IPS-18c (cell line): ENCODE results near the gene TAF5L.
"Not testable (repeated sequence)": the region's sequence is repeated elsewhere in the genome, so short reads cannot be mapped to it uniquely, and the experiment has no call there.

Source experiments
- H3K4me3 ChIP-seq: 2 replicates; pipeline ENCODE4 v1.7.0; 2013; ENCODE audit warnings: low read depth, mild to moderate bottlenecking, low read length, moderate library complexity; ENCODE audit not compliant: insufficient read depth
- H3K9me3 ChIP-seq: one replicate; pipeline ENCODE4 v1.6.1; 2013; ENCODE audit warnings: mild to moderate bottlenecking, low read length, moderate library complexity; ENCODE audit not compliant: control insufficient read depth, insufficient read depth

Gene TAF5L

GRCh38 chr1:229645324-229645993 lies 19.5 kb upstream of the TAF5L start:
- no peaks in the 10 kb centered on the region for H3K9me3 ChIP-seq
- H3K4me3 ChIP-seq, result no peak overlapping the region

GRCh38 chr1:229643996-229644745 lies 18.2 kb upstream of the TAF5L start:
- H3K4me3 ChIP-seq, result no peak overlapping the region
- no peaks in the 10 kb centered on the region for H3K9me3 ChIP-seq

DNA sequence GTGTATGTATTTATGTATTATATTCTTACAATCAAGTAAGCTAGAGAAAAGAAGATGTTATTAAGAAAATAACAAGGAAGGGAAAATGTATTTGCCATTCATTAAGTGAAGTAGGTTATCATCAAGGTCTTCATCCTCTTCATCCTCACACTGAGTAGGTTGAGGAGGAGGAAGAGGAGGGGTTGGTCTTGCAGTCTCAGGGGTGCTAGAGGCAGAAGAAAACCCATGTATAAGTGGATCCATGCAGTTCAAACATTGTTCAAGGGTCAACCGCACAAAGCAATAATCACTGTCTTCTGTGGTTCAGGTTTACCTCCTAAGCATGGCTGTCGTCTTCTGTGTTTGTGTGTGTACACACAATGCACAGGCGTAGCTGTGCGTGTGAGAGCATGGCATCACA lies 17.0 kb upstream of the TAF5L start:
- Histone ChIP-seq H3K9me3 (no peaks in the 10 kb centered on the region), H3K4me3 (no peak overlapping the region)

DNA sequence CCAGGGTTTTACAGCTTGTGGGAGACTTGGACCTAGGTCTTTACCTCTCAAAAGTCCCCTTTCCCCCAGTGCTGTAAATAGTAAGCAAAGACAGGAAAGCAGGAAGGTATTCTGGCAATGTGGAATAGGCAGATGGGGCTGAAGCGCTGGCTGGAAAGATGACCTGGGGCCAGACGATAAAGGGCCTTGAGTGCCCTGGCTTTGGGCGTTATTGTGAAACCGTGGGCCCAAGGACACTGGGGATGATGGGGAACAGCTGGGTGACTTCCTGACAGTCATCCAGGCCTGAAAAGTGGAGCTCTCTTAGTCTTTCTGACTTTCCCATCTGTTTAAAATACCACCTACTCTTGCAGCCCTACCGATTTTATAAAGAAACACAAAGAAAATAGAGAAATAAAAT lies 16.5 kb upstream of the TAF5L start:
- H3K4me3 ChIP-seq, result no peak overlapping the region

DNA sequence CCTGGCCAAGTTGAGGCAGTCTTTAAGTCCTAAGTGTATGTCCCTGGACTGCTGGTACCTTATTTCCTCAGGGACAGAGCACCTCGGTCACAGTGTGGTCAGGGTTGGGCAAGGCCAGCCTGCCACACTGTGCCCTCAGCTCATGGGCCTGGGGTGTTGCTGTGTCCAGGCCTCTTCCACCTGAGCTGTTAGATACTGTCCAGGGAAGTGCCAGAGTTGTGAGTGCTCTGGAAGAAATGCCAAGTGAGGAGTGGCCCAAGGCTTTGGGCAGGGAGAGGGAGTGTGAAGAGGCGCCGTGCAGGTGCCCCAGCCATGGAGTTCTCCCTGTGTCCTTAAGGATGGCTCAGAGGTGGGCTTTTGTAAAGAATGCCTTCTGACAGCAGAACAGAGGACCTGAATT lies 15.4 kb upstream of the TAF5L start:
- no peak overlapping the region for H3K4me3 ChIP-seq
- H3K9me3 ChIP-seq, result no peaks in the 10 kb centered on the region

More for the DNA sequence above, 16.5 kb upstream of the TAF5L start:
- H3K9me3 ChIP-seq, result no peaks in the 10 kb centered on the region

GRCh38 chr1:229640455-229640854 lies 14.5 kb upstream of the TAF5L start:
- H3K9me3 ChIP-seq, result no peaks in the 10 kb centered on the region
- H3K4me3 ChIP-seq, result no peak overlapping the region

GRCh38 chr1:229637746-229638145 lies 11.8 kb upstream of the TAF5L start:
- Histone ChIP-seq H3K4me3 (no peak overlapping the region), H3K9me3 (no peaks in the 10 kb centered on the region)

DNA sequence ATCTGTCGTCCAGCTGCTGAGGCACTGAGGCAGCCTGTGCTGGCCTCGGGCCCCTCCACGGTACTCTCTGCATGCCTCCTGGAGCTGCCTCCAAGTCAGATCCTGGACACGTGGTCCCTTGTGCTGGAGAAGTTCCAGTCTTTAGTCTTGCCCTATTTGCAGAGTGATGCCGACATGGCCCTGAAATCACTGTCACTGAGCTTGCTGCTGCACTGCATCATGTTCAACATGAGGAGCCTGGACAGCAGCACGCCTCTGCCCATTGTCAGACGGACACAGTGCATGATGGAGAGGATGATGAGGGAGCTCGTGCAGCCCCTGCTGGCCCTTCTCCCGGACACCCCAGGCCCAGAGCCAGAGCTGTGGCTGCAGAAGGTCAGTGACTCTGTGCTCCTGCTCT lies 10.1 kb upstream of the TAF5L start:
- H3K9me3 ChIP-seq, result no peaks in the 10 kb centered on the region
- no peak overlapping the region for H3K4me3 ChIP-seq

DNA sequence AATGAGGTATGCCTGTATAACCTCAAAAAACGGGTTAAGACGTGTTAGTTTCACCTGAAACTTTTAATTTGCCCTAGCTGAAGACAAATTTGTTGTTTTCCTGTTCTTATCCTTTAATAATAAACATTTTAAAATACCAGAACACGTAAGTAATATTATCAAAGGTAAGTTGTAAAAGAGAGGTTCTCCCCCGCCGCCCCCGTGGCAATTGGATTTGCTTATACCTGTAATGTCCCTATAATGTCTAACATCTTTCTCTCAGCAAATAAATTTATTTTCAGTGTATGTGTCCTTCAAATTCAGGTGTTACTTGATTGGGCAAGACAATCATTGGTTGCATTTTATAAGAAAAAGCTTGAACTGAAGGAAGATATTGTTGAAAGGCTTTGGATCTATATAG lies 6.0 kb upstream of the TAF5L start:
- no peak overlapping the region for H3K4me3 ChIP-seq
- no peaks in the 10 kb centered on the region for H3K9me3 ChIP-seq

DNA sequence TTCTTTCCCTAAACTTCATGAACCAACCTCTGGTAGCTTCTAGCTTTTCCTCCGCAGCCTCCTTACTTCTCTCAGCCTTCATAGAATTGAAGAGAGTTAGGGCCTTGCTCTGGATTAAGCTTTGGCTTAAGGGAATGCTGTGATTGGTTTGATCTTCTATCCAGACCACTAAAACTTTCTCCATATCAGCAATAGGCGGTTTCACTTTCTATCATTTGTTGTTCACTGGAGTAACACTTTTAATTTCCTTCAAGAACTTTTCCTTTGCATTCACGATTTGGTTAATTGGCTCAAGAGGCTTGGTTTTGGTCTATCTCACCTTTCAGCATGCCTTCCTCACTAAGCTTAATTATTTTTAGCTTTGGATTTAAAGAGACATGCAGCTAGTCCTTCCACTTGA lies 5.2 kb upstream of the TAF5L start:
- H3K9me3 ChIP-seq, result no peaks in the 10 kb centered on the region
- H3K4me3 ChIP-seq, result no peak overlapping the region

GRCh38 chr1:229629261-229629660 lies 3.3 kb upstream of the TAF5L start:
- Histone ChIP-seq H3K9me3 (no peaks in the 10 kb centered on the region), H3K4me3 (no peak overlapping the region)

- Histone ChIP-seq H3K9me3 (no peaks in the 10 kb centered on the region), H3K4me3 (peak overlapping the region; percentile 95)
Measured at GRCh38 chr1:229627003-229627402, 1.1 kb upstream of the TAF5L start.

DNA sequence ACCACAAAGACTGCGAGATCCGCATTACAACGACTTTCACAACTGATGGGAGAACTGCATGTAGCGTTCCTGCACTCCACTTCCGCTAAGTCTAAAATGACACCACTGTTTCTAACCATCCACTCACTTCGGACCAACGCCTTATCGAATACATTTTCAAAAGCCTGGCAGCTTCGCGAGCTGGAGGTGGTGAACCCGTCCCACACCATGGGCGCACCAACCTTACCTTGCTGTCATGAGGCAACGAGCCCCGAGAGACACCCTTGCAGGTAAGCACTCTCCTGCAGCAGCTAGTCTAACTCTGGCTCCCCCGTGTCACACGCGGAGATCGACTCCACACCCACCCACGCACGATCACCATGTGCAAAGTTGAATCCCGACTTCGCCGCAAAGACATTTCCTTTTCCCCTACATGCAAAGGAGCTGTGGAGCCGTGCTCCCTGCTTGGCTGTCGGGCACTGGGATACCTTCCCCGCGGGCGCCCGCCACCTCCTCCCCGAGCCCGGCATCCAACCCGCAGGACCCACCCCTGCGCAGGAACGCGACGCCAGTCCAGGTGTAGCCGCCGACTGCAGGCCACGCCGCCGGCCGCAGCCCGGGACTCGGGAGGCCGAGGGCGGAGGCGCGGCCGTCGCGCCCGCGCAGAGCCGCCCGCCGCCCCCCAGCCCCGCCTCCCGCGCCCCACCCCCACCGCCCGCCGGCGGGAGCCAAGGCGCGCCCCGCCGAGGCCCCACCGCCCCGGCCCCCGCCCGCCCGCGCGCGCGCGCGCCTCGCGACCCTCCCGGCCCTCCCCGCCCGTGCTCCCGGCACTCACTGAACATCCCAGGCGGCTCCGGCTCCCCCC lies 629 bp downstream of the TAF5L start:
- H3K9me3 ChIP-seq, result no peaks in the 10 kb centered on the region
- peak overlapping the region; percentile 95 for H3K4me3 ChIP-seq

- Histone ChIP-seq H3K4me3 (peak overlapping the region; percentile 83), H3K9me3 (no peaks in the 10 kb centered on the region)
Measured at GRCh38 chr1:229624521-229625070, 1.3 kb downstream of the TAF5L start.

DNA sequence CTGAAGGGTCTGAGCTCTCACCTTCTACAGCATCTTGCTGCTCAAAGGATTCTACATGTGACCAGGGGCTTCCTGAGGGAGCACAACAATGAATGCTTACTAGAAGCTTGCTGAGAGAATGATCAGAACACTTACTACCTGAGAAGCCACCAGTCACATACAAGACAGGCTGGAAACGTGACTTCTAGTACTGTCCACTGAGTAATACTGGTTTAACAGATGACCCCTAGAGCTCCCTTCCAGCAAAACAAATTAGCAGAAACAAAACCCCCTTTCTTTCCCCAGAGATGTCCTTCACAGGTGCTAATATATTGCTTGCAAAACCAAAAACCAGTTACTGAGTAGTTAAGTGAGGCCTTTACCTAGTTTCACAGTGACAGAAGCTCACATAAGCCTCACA lies 2.1 kb downstream of the TAF5L start:
- H3K4me3 ChIP-seq, result no peak overlapping the region
- no peaks in the 10 kb centered on the region for H3K9me3 ChIP-seq

DNA sequence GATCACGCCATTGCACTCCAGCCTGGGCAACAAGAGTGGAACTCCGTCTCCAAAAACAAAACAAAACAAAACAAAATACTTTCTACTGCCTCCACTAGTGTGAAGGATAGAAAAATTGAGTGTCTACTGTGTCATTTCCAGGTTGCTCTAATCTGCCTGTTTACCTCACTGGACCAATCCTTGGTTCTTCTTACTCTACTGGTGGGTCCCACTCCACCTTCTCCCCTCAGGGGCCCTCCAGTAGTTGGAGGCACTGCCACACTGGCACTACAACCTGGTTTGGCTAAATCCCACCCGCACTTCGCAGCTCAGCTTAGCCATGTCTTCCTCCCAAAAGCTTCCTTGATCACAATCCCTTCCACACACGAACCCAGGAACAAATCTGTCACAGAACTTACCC lies 2.7 kb downstream of the TAF5L start:
- Histone ChIP-seq H3K4me3 (no peak overlapping the region), H3K9me3 (no peaks in the 10 kb centered on the region)

- not testable (repeated sequence) for H3K9me3 ChIP-seq, H3K4me3 ChIP-seq
Measured at GRCh38 chr1:229622641-229623120, 3.2 kb downstream of the TAF5L start.
